Measurements from ENCODE around the gene RFT1.

RFT1 gene

DNA sequence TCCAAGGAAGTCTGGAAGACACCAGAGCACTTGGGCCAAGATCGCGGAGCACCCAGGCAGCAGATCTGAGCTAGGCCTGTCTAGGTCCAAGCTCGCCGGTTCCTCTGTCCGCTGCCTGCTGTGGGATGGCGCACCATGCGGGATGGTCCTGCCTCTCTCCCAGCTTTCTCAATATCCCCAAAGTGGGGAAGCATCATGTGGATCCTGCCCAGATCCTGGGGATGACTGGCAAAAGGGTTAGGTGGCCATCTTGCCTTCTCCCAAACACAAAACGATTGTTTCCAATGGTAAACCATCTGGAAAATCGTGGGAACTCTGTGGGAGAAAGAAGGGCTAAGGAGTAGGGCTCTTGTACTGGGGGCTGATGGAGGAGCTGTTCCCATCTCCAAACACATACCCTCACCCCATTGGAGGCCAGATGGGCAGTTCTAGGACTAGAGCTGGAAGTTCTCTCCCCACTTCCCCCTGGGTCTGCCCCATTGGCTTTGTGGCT is 39.6 kb upstream of the RFT1 start:
- no peak overlapping the region for H3K27ac ChIP-seq (ENCODE audit: low read depth, low read length)
- no peak overlapping the region for H2AFZ ChIP-seq (ENCODE audit: low read length, unreplicated experiment)
- H3K4me3 ChIP-seq (ENCODE audit: low read depth, low read length) = no peak overlapping the region
- H3K79me2 ChIP-seq (ENCODE audit: control insufficient read depth, insufficient read depth, low read length, unreplicated experiment) = peaks cover 6% of the 10 kb centered on the region
- peaks cover 12% of the 10 kb centered on the region for H3K4me1 ChIP-seq (ENCODE audit: control insufficient read depth, insufficient read depth, low read length, unreplicated experiment)
- no peaks in the 10 kb centered on the region for H3K27me3 ChIP-seq (ENCODE audit: insufficient read depth, low read length)
- H3K36me3 ChIP-seq (ENCODE audit: insufficient read depth, low read length) = no peaks in the 10 kb centered on the region

DNA sequence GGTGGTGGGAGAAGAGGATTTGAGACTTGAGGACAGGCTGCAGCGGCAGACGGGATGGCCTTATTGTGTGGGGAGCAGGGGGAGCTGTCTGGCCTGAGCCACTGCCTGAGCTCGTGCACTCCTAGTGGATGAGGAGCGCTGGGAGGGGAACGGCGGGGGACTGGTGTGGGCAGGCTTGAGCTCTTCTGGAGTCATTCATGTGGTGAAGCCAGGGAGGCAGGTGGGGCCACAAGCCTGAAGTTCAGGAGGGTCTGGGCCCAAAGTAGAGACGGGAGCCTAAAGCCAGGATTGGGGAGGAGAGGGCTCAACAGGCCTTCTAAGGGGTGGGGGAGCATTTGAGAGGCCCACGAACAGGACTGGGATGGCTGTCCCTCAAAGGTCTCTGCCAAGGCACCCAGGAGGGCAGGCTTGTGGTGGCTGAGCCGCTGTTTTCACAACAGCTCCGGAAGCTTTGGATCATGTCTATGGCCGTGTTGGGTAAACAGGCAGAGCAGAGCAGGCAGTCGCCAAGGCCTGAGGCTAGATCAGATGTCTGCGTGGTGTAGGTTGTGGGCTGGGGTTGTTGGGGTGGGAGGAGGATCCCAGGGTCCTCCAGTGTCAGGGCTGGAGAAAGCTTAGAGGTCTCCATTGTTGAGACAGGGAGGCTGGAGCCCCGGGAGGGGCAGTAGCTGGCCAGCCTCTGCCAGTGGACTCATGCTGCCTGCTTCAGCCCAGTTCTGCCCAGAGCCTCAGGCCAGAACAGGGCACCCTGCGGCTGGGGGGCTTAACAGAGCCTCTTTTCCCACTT is 39.0 kb upstream of the RFT1 start:
- Histone ChIP-seq H3K27ac (ENCODE audit: low read depth, low read length) (no peak overlapping the region), H3K4me3 (ENCODE audit: low read depth, low read length) (no peak overlapping the region), H3K27me3 (ENCODE audit: insufficient read depth, low read length) (no peaks in the 10 kb centered on the region), H2AFZ (ENCODE audit: low read length, unreplicated experiment) (no peak overlapping the region), H3K36me3 (ENCODE audit: insufficient read depth, low read length) (no peaks in the 10 kb centered on the region), H3K79me2 (ENCODE audit: control insufficient read depth, insufficient read depth, low read length, unreplicated experiment) (peaks cover 7% of the 10 kb centered on the region), H3K4me1 (ENCODE audit: control insufficient read depth, insufficient read depth, low read length, unreplicated experiment) (peaks cover 12% of the 10 kb centered on the region)

DNA sequence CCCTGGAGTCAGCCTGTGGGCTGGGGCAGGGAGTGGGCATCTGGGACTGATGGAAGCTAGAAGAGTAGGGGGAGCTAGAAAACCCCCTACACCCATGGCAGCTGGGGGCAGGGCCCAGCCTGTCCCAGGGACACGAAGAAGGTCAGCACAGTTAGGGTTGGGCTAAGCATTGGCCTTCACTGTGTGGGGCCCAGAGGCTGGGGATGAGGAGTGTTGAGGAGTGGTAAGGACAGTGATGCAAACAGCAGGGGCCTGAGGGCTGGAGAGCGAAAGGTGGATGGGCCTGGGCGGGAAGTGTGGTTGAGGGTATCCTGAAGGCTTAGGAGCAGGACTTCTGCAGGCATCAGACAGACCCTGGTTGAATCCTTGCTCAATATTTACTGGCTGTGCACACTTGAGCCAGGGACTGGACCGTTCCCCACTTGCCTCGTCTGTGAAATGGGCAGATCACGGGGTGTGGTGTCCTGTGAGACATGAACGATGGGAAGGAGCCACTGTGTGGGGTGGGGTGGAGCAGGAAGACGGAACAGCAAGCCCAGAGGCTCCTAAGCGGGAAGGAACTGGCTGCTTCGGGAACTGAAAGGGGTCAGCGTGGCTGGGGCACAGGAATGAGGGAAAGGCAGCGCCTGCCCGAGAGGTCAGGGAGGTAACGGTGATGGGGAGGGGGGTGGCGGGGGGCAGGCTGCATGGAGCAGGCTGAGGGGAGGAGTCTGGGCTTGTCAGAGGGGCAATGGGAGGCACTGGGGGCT is 38.1 kb upstream of the RFT1 start:
- Histone ChIP-seq H3K27ac (ENCODE audit: low read depth, low read length) (no peak overlapping the region), H3K79me2 (ENCODE audit: control insufficient read depth, insufficient read depth, low read length, unreplicated experiment) (peaks cover 9% of the 10 kb centered on the region), H3K27me3 (ENCODE audit: insufficient read depth, low read length) (no peaks in the 10 kb centered on the region), H3K4me3 (ENCODE audit: low read depth, low read length) (no peak overlapping the region), H2AFZ (ENCODE audit: low read length, unreplicated experiment) (no peak overlapping the region), H3K36me3 (ENCODE audit: insufficient read depth, low read length) (no peaks in the 10 kb centered on the region), H3K4me1 (ENCODE audit: control insufficient read depth, insufficient read depth, low read length, unreplicated experiment) (peaks cover 12% of the 10 kb centered on the region)

DNA sequence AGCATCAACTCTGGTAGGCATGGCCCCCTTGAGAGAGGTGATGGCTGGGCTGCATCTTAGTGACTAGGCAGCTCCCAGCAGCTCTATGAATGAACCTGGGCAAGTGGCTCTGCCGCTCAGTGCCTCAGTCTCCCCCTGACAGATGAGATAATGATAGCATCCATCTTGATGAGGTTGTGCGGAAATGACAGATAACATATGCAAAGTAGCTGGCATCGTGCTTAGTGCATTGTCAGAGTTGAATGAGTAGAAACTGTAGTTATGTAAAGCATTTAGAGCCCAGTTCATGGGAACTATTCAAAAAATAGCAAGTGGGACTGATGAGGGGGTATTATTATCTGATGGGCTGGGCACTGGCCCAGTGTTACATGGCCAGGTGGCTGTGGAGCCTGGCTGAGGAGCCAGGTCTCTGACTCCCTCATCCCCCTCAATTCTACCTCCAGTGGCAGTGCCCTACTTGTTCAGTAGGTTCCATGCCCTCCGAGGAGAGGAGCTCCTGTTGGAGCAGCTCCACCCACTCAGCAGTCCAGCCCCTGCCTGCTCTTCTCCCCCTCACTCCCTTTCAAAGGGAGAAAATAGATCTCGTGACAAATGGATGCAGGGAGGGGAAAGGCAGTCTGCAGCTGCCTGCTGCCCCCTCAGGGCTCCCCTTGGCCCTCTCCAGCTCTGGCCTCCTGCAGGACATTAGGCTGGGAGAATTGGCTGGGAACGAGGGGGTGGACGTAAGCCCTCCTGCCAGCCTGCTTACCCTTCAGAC is 37.4 kb upstream of the RFT1 start:
- no peak overlapping the region for H3K27ac ChIP-seq (ENCODE audit: low read depth, low read length)
- no peak overlapping the region for H2AFZ ChIP-seq (ENCODE audit: low read length, unreplicated experiment)
- H3K79me2 ChIP-seq (ENCODE audit: control insufficient read depth, insufficient read depth, low read length, unreplicated experiment) = peaks cover 9% of the 10 kb centered on the region
- H3K4me3 ChIP-seq (ENCODE audit: low read depth, low read length) = no peak overlapping the region
- peaks cover 18% of the 10 kb centered on the region for H3K4me1 ChIP-seq (ENCODE audit: control insufficient read depth, insufficient read depth, low read length, unreplicated experiment)
- H3K27me3 ChIP-seq (ENCODE audit: insufficient read depth, low read length) = no peaks in the 10 kb centered on the region
- no peaks in the 10 kb centered on the region for H3K36me3 ChIP-seq (ENCODE audit: insufficient read depth, low read length)

DNA sequence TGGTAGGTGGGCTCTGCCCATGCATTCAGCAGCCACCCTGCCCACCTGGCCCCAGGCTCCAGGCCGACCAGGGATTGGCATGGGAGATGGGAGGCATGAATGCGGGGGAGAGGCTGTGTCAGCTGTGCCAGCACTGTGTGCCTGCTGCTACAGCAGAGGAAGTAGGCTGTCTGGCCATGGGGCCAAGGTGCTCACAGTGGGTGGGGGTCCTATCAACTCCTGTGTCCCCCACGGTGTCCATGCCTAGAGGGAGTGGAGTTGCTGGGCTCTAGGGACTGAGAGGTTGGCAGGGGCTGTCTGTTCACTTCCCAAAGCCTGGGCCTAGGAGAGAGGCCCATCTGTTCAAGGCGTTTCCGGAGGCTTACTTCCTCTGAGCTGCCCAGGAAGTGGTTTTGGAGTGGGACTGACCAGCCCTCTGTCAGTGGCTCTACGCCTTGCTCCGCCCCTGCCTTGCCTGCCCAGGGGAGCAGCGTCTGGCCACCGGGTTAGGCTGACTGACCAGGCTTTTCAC is 36.6 kb upstream of the RFT1 start:
- peak overlapping the region; percentile 80 for H2AFZ ChIP-seq (ENCODE audit: low read length, unreplicated experiment)
- peaks cover 20% of the 10 kb centered on the region for H3K4me1 ChIP-seq (ENCODE audit: control insufficient read depth, insufficient read depth, low read length, unreplicated experiment)
- H3K79me2 ChIP-seq (ENCODE audit: control insufficient read depth, insufficient read depth, low read length, unreplicated experiment) = peaks cover 13% of the 10 kb centered on the region
- H3K4me3 ChIP-seq (ENCODE audit: low read depth, low read length) = 0 out of 2 replicates have a peak overlapping the region, but pooled peaks have one; percentile 11
- no peaks in the 10 kb centered on the region for H3K36me3 ChIP-seq (ENCODE audit: insufficient read depth, low read length)
- peak overlapping the region; percentile 22 for H3K27ac ChIP-seq (ENCODE audit: low read depth, low read length)
- no peaks in the 10 kb centered on the region for H3K27me3 ChIP-seq (ENCODE audit: insufficient read depth, low read length)

DNA sequence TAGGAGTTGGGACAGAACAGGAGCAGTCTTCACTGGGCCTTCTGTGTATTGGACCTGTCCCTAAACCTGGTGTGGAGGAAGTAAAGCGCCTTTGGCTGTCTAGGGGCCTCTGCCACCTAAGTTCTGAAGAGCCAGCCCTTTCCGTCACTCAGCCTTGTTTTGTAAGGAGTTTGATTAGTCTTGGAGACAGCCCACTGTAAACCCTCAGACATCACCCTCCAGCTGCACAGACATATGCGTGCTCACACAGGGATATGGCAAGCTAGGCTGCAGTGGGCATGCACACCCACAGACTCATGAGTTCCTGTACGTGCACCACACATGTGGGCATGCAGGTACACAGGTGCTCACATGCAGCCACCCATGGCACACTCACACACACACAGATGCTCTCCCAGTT is 36.0 kb upstream of the RFT1 start:
- Histone ChIP-seq H3K36me3 (ENCODE audit: insufficient read depth, low read length) (no peaks in the 10 kb centered on the region), H3K79me2 (ENCODE audit: control insufficient read depth, insufficient read depth, low read length, unreplicated experiment) (peaks cover 13% of the 10 kb centered on the region), H3K27ac (ENCODE audit: low read depth, low read length) (no peak overlapping the region), H2AFZ (ENCODE audit: low read length, unreplicated experiment) (no peak overlapping the region), H3K4me1 (ENCODE audit: control insufficient read depth, insufficient read depth, low read length, unreplicated experiment) (peaks cover 20% of the 10 kb centered on the region), H3K4me3 (ENCODE audit: low read depth, low read length) (no peak overlapping the region), H3K27me3 (ENCODE audit: insufficient read depth, low read length) (no peaks in the 10 kb centered on the region)

DNA sequence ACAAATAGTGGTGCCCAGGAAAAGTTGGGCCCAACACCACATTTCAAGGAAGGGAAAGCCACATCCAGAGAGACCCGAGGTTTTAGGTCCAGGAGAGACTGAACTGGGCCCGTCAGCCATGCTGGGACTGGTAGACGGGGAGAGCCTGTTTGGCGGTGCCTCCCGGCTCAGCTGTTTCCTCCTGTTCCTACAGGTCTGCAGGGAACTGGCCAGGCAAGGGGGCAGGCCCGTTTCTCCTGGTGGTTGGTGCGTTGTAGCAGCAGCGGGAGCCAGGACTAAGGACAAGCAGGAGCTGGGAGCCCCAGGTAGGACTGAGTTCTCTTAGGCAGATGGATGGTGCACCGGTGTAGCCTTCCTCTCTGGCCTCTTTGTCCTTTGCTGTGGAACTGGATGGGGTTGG is 34.7 kb upstream of the RFT1 start:
- Histone ChIP-seq H3K27me3 (ENCODE audit: insufficient read depth, low read length) (no peaks in the 10 kb centered on the region), H2AFZ (ENCODE audit: low read length, unreplicated experiment) (no peak overlapping the region), H3K27ac (ENCODE audit: low read depth, low read length) (no peak overlapping the region), H3K36me3 (ENCODE audit: insufficient read depth, low read length) (no peaks in the 10 kb centered on the region), H3K79me2 (ENCODE audit: control insufficient read depth, insufficient read depth, low read length, unreplicated experiment) (peaks cover 18% of the 10 kb centered on the region), H3K4me1 (ENCODE audit: control insufficient read depth, insufficient read depth, low read length, unreplicated experiment) (peaks cover 26% of the 10 kb centered on the region), H3K4me3 (ENCODE audit: low read depth, low read length) (no peak overlapping the region)

DNA sequence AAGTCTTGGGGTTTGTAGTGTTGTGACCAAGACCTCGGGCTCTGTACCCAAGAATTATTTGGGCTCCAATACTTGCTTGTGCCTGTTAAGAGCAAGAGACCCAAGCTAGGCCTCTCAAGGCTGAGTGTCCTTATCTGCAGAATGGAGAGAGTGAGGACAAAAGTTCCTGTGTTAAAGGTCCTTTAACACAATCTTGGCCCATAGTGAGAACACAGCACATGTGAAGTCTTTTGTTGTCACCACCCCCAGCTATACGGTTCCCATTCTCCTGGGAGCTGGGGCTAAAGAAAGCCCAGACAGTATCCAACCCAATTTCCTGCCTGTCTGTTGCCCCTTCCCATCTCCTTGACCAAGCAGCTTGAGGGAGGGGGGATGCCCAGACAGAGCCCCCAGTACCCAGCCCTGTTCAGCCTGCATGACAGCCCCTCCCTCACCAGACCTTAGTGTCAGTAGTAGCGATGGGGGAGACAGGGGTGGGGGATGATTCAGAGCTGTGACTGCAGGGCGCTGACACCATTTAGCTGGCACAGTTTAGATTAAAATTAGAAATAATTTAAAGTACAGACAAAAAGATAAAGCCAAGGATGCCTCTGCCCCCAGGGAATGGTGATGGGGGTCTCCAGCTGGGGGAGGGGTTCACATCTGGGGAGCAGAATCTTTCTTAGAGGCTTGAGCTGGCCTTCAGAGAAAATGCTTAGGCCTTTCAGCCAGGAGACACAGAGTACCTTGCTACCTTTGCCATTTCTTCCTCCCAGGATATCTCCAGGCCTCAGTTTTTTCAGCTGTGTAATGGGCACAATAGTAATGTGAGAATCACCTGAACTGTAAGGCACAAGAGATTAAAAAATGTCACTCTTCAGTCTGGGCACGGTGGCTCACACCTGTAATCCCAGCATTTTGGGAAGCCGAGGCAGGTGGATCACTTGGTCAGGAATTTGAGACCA is 33.5 kb upstream of the RFT1 start:
- no peak overlapping the region for H3K27ac ChIP-seq (ENCODE audit: low read depth, low read length)
- H3K36me3 ChIP-seq (ENCODE audit: insufficient read depth, low read length) = no peaks in the 10 kb centered on the region
- H3K4me1 ChIP-seq (ENCODE audit: control insufficient read depth, insufficient read depth, low read length, unreplicated experiment) = peaks cover 36% of the 10 kb centered on the region
- no peaks in the 10 kb centered on the region for H3K27me3 ChIP-seq (ENCODE audit: insufficient read depth, low read length)
- H3K4me3 ChIP-seq (ENCODE audit: low read depth, low read length) = no peak overlapping the region; the same call in 1 of the 2 replicates
- H3K79me2 ChIP-seq (ENCODE audit: control insufficient read depth, insufficient read depth, low read length, unreplicated experiment) = peaks cover 18% of the 10 kb centered on the region
- H2AFZ ChIP-seq (ENCODE audit: low read length, unreplicated experiment) = no peak overlapping the region

DNA sequence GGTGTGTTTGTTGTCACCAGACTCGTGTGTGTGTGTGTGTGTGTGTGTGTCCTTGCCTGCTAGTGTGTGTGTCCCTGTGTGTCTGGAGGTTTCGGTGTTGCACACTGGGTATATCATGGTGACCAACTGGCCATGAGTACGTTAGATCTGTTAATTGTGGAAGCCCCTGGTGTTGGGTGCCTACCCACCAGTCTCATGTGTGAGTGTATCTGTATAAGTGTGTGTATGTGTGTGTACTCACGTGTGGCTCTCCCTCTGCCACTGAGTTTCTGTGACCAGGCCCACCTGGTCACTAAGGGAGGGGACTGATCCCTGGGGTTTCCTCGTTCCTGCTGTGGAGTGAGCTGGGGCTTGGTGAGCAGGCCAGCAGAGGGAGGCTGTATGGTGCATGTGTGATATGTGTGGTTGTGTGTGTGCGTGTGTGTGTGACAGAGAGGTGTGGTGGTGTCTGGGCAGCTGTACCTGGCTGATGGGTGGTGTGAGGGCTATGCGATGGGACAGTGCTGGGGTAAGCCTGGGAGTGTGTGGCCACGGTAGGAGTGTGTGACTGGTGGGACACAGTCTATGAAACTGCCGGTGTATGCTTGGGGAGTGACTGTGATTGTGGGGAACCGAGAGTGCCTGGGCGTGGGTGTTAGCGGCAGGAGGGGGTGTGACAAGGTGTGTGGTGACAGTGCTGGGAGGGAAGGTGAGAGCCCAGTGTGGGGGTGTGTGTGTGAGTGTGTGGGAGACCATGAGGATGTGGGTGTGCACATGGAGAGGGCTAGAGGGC is 32.6 kb upstream of the RFT1 start:
- Histone ChIP-seq H3K4me1 (ENCODE audit: control insufficient read depth, insufficient read depth, low read length, unreplicated experiment) (peaks cover 36% of the 10 kb centered on the region), H3K27ac (ENCODE audit: low read depth, low read length) (no peak overlapping the region), H3K36me3 (ENCODE audit: insufficient read depth, low read length) (no peaks in the 10 kb centered on the region), H2AFZ (ENCODE audit: low read length, unreplicated experiment) (no peak overlapping the region), H3K4me3 (ENCODE audit: low read depth, low read length) (peak overlapping the region; percentile 98), H3K79me2 (ENCODE audit: control insufficient read depth, insufficient read depth, low read length, unreplicated experiment) (peaks cover 18% of the 10 kb centered on the region), H3K27me3 (ENCODE audit: insufficient read depth, low read length) (no peaks in the 10 kb centered on the region)
